ENCODE measurements around the gene GTSE1. TPM values are rescaled to one million over a fixed set of nuclear protein-coding genes. Genes with fewer than 3 reads are reported as not detected.

The GTSE1 gene
- polyA plus RNA-seq, 1 donor (not counting 4 experiments of a cell fraction or from before 2014, with no cell fraction given) = 4.7 TPM

DNA sequence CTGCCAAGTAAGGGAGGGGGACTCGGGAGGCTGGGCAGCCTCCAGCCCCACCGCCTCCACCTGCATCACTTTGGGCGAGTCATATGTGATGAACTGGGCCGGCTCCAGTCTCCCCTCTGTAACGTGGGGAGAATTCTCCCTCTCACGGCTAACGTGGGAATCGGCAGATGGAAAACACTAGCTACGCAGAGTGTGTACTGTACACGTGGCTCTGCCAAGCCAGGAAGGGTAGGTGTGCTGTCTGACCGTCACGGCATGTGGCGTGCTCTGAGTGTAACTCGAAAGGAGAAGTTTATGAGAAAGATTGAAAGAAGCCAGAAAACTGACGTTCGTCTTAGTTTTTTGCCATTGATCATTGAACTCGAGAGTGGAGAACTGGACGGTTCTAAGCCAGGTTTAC, 52.6 kb downstream of the GTSE1 start:
- FAIRE-seq (no peak), DNase-seq (ENCODE audit: low read depth, low spot score) (no peak)
- dilution Hi-C loops (cut with MboI; ENCODE audit: extremely low pct_ligation_motif_present, low sequenced_read_pairs) = no loop called here
- Histone ChIP-seq H3K4me1 (ENCODE audit: control insufficient read depth, extremely low read depth, insufficient read depth, low read length) (peaks cover 12% of the 10 kb centered on the region), H3K4me2 (ENCODE audit: control insufficient read depth, extremely low read depth, insufficient read depth, low read depth, low read length) (no peak overlapping the region), H3K79me2 (ENCODE audit: control insufficient read depth, insufficient read depth, low read length) (peaks cover 2% of the 10 kb centered on the region), H3K9me1 (ENCODE audit: control insufficient read depth, extremely low read depth, insufficient read depth, low read length) (peaks cover 7% of the 10 kb centered on the region), H4K20me1 (ENCODE audit: control insufficient read depth, extremely low read depth, insufficient read depth, low read length) (peaks cover 3% of the 10 kb centered on the region), H3K27ac (ENCODE audit: control insufficient read depth, insufficient read depth, low read length) (no peak overlapping the region), H3K27me3 (ENCODE audit: control insufficient read depth, extremely low read depth, insufficient read depth, low read length) (no peaks in the 10 kb centered on the region), H2AFZ (ENCODE audit: control insufficient read depth, low read length) (no peak overlapping the region), H3K36me3 (ENCODE audit: control insufficient read depth in 2 of 2, extremely low read depth in 1 of 2, insufficient read depth in 2 of 2, low read length in 2 of 2) (peaks cover 61 to 81% of the 10 kb centered on the region in 2 experiments), H3K9me3 (ENCODE audit: control insufficient read depth, low read depth, low read length) (no peaks in the 10 kb centered on the region), H3K4me3 (ENCODE audit: control insufficient read depth in 2 of 3, extremely low read depth in 1 of 3, insufficient read depth in 2 of 3, low read depth in 1 of 3, low read length in 3 of 3) (no peak overlapping the region), H3K9ac (ENCODE audit: control insufficient read depth, extremely low read depth, insufficient read depth, low read length) (no peak overlapping the region)
- TF ChIP-seq CTCF (optimal IDR thresholded peaks at IDR 0.05 in 1 of 3, IDR thresholded peaks at IDR 0.05 in 1 of 3, conservative IDR thresholded peaks at IDR 0.05 in 1 of 3; ENCODE audit: extremely low read depth in 1 of 3, insufficient read depth in 2 of 3, low read length in 3 of 3) (no peak), EZH2 (IDR thresholded peaks at IDR 0.05; ENCODE audit: low read length) (no peak)

GRCh38 chr22:46349681-46350080, 53.0 kb downstream of the GTSE1 start:
- dilution Hi-C loops (cut with MboI; ENCODE audit: extremely low pct_ligation_motif_present, low sequenced_read_pairs) = no loop called here
- Histone ChIP-seq H2AFZ (ENCODE audit: control insufficient read depth, low read length) (no peak overlapping the region), H3K4me1 (ENCODE audit: control insufficient read depth, extremely low read depth, insufficient read depth, low read length) (peaks cover 12% of the 10 kb centered on the region), H3K9ac (ENCODE audit: control insufficient read depth, extremely low read depth, insufficient read depth, low read length) (no peak overlapping the region), H3K79me2 (ENCODE audit: control insufficient read depth, insufficient read depth, low read length) (peaks cover 2% of the 10 kb centered on the region), H3K36me3 (ENCODE audit: control insufficient read depth in 2 of 2, extremely low read depth in 1 of 2, insufficient read depth in 2 of 2, low read length in 2 of 2) (peaks cover 60 to 79% of the 10 kb centered on the region in 2 experiments), H3K27me3 (ENCODE audit: control insufficient read depth, extremely low read depth, insufficient read depth, low read length) (no peaks in the 10 kb centered on the region), H3K27ac (ENCODE audit: control insufficient read depth, insufficient read depth, low read length) (no peak overlapping the region), H3K9me1 (ENCODE audit: control insufficient read depth, extremely low read depth, insufficient read depth, low read length) (peaks cover 7% of the 10 kb centered on the region), H3K9me3 (ENCODE audit: control insufficient read depth, low read depth, low read length) (no peaks in the 10 kb centered on the region), H3K4me3 (ENCODE audit: control insufficient read depth in 2 of 3, extremely low read depth in 1 of 3, insufficient read depth in 2 of 3, low read depth in 1 of 3, low read length in 3 of 3) (no peak overlapping the region), H3K4me2 (ENCODE audit: control insufficient read depth, extremely low read depth, insufficient read depth, low read depth, low read length) (no peak overlapping the region), H4K20me1 (ENCODE audit: control insufficient read depth, extremely low read depth, insufficient read depth, low read length) (peaks cover 3% of the 10 kb centered on the region)
- no peak for FAIRE-seq
- no peak for DNase-seq (ENCODE audit: low read depth, low spot score)
- TF ChIP-seq CTCF (optimal IDR thresholded peaks at IDR 0.05 in 1 of 3, IDR thresholded peaks at IDR 0.05 in 1 of 3, conservative IDR thresholded peaks at IDR 0.05 in 1 of 3; ENCODE audit: extremely low read depth in 1 of 3, insufficient read depth in 2 of 3, low read length in 3 of 3) = no peak
- TF ChIP-seq EZH2 (IDR thresholded peaks at IDR 0.05; ENCODE audit: low read length) = no peak
